ENCODE measurements around the gene ZCCHC10. TPM values are rescaled to one million over a fixed set of nuclear protein-coding genes. Genes with fewer than 3 reads are reported as not detected.

Gene ZCCHC10
- total and polyA plus RNA-seq, 9 of the 15 experiments (the other 6 are each of a cell fraction or from before 2014, with no cell fraction given), result 11.9 to 146 (median 51.8) TPM

- no peak for DNase-seq (ENCODE audit: extremely low read depth in 1 of 4, low spot score in 3 of 4)
- POLR2A ChIA-PET, result interaction anchor here (0.7 to 1.6 kb wide), 3 partner anchors 14 to 427 kb away, joined by 3 to 10 read pairs (median 3); partner anchors contain the start of gene AFF4
- Histone ChIP-seq H3K9me3 (replicated peaks; ENCODE audit: control insufficient read depth, insufficient read depth, low read depth, low read length) (no peaks in the 10 kb centered on the region), H4K20me1 (replicated peaks; ENCODE audit: control insufficient read depth, insufficient read depth, low read length) (no peaks in the 10 kb centered on the region), H3K9me1 (ENCODE audit: control insufficient read depth, insufficient read depth, low read length) (no peaks in the 10 kb centered on the region), H3K9ac (ENCODE audit: insufficient read depth in 1 of 2, low read depth in 2 of 2, low read length in 2 of 2) (no peak overlapping the region), H3K4me2 (ENCODE audit: insufficient read depth, low read length) (no peak overlapping the region), H3K27ac (ENCODE audit: extremely low read depth, low read depth, low read length) (no peak overlapping the region), H3K27me3 (ENCODE audit: control insufficient read depth in 2 of 2, insufficient read depth in 2 of 2, low read length in 2 of 2) (no peaks in the 10 kb centered on the region), H3K79me2 (ENCODE audit: control insufficient read depth, insufficient read depth, low read length) (no peaks in the 10 kb centered on the region), H3K4me1 (replicated peaks in 1 of 2; ENCODE audit: control insufficient read depth in 2 of 2, insufficient read depth in 2 of 2, low read length in 2 of 2) (peaks cover 5 to 8% of the 10 kb centered on the region in 2 experiments; a peak in 3 of 5 replicates), H2AFZ (ENCODE audit: low read depth, low read length) (no peak overlapping the region), H3K4me3 (no peak overlapping the region), H3K36me3 (ENCODE audit: control insufficient read depth, insufficient read depth, low read length) (no peaks in the 10 kb centered on the region)
- 61% methylated on average over 3 of the region's 3 CpGs for WGBS (ENCODE audit: insufficient coverage, low coverage, missing lambda C conversion rate)
- no TSS peak for BruUV-seq (replicated peaks)
- intact Hi-C loops (cut with micrococcal nuclease) (no loop called here), in situ Hi-C loops (cut with MboI) (no loop called here)
- FAIRE-seq, result no peak
- no peak for ATAC-seq
- CTCF ChIA-PET (ENCODE audit: low intra/inter-chr PET ratio), result no interaction called here
- TF ChIP-seq POLR3A (IDR thresholded peaks at IDR 0.05; ENCODE audit: borderline replicate concordance, extremely low read depth, insufficient read depth, insufficient read length) (no peak), SETDB1 (IDR thresholded peaks at IDR 0.05; ENCODE audit: low read length) (no peak), STAT6 (CRISPR knock-in tag; IDR thresholded peaks at IDR 0.05) (no peak), ELK1 (CRISPR knock-in tag; IDR thresholded peaks at IDR 0.05) (no peak), ATF2 (CRISPR knock-in tag; IDR thresholded peaks at IDR 0.05) (no peak), TOE1 (IDR thresholded peaks at IDR 0.05; ENCODE audit: borderline replicate concordance) (no peak), TOE1 (CRISPR knock-in tag; IDR thresholded peaks at IDR 0.05; ENCODE audit: borderline replicate concordance, low read depth) (no peak), EGR1 (conservative IDR thresholded peaks at IDR 0.05) (no peak), RBM39 (optimal IDR thresholded peaks at IDR 0.05; ENCODE audit: low read depth, low read length) (no peak), ZBTB5 (IDR thresholded peaks at IDR 0.05) (no peak), RFX7 (CRISPR knock-in tag; IDR thresholded peaks at IDR 0.05) (no peak), CREB3 (tag; conservative IDR thresholded peaks at IDR 0.05; ENCODE audit: low read depth) (no peak), KDM1A (IDR thresholded peaks at IDR 0.05) (no peak), C11orf30 (IDR thresholded peaks at IDR 0.05; ENCODE audit: low read depth) (no peak), ADNP (tag; IDR thresholded peaks at IDR 0.05) (no peak), LEF1 (IDR thresholded peaks at IDR 0.05) (no peak)
Measured at GRCh38 chr5:132976852-132977251, 49.5 kb downstream of the ZCCHC10 start.
